Activated CD8-positive, alpha-beta T cell treated with anti-CD3 and anti-CD28 coated beads for 36 hours (primary cell): Measurements from ENCODE around the gene ZXDC. TPM values are rescaled to one million over a fixed set of nuclear protein-coding genes. Genes with fewer than 3 reads are reported as not detected.

Source experiments
- ATAC-seq: fragments of 200-7000 bp; cut with Tn5 transposase; one replicate; pipeline ENCODE4 v1.10.0; 2021; ENCODE audit warnings: mild to moderate bottlenecking, moderate library complexity
- CTCF ChIA-PET: fragments of 350-600 bp; sonication (Branson Sonifier 250); formaldehyde crosslinking; loops from one replicate; lab custom pipeline; 2021; ENCODE audit warnings: antibody characterized with exemption; lab: Charles Lee
- POLR2A ChIA-PET: fragments of 350-600 bp; sonication (Branson Sonifier 250); formaldehyde crosslinking; loops from one replicate; lab custom pipeline; 2021; ENCODE audit warnings: antibody characterized with exemption; lab: Charles Lee
- DNase-seq: peaks from one replicate; pipeline ENCODE4 v3.0.0-alpha.2; 2020
- H3K27ac Mint-ChIP-seq: one replicate; pipeline ENCODE4 v1.8.0; 2021; ENCODE audit warnings: mild to moderate bottlenecking, mixed read lengths
- H3K27me3 Mint-ChIP-seq: one replicate; pipeline ENCODE4 v1.8.0; 2021; ENCODE audit warnings: mixed read lengths
- H3K36me3 Mint-ChIP-seq: one replicate; pipeline ENCODE4 v1.8.0; 2021; ENCODE audit warnings: low read depth, mixed read lengths
- H3K4me1 Mint-ChIP-seq: one replicate; pipeline ENCODE4 v1.8.0; 2021; ENCODE audit warnings: low read depth, mixed read lengths
- H3K4me3 Mint-ChIP-seq: one replicate; pipeline ENCODE4 v1.8.0; 2021; ENCODE audit warnings: mild to moderate bottlenecking, moderate library complexity, mixed read lengths
- H3K9me3 Mint-ChIP-seq: one replicate; pipeline ENCODE4 v1.8.0; 2021; ENCODE audit warnings: mixed read lengths
- CTCF ChIP-seq: fragments of 200-600 bp; IDR thresholded peaks from one replicate; pipeline ENCODE4 v1.8.0; 2022; ENCODE audit warnings: antibody characterized with exemption, mild to moderate bottlenecking
- intact Hi-C: fragments of 100-400 bp; cut with micrococcal nuclease; formaldehyde crosslinking; loops from one replicate; pipeline ENCODE4 v1.10.0; 2022
- total RNA-seq, 2 experiments: library from RNA; stranded (reverse); gene quantifications; one replicate each; pipeline ENCODE4 v1.2.3, GENCODE V29; 2021

ZXDC gene
- total RNA-seq, 2 experiments from 2014 or later, result 27.8 to 29.8 TPM

- H3K4me1 Mint-ChIP-seq, result peaks cover 51% of the 10 kb centered on the region
- DNase-seq (no peak), ATAC-seq (no peak)
- H3K27me3 Mint-ChIP-seq, result no peaks in the 10 kb centered on the region
- no peak overlapping the region for H3K4me3 Mint-ChIP-seq
- H3K27ac Mint-ChIP-seq, result no peak overlapping the region
- ChIA-PET POLR2A (no interaction called here), CTCF (no interaction called here)
- no peak for TF ChIP-seq CTCF
- H3K36me3 Mint-ChIP-seq, result peaks cover 68% of the 10 kb centered on the region
- no peaks in the 10 kb centered on the region for H3K9me3 Mint-ChIP-seq
- intact Hi-C loops, result no loop called here
These were observed 6.2 kb downstream of the ZXDC start for GRCh38 chr3:126469479-126469878.

GRCh38 chr3:126468028-126468891 is 7.4 kb downstream of the ZXDC start:
- no peak overlapping the region for H3K4me3 Mint-ChIP-seq
- peaks cover 63% of the 10 kb centered on the region for H3K36me3 Mint-ChIP-seq
- ATAC-seq, result no peak
- no peaks in the 10 kb centered on the region for H3K9me3 Mint-ChIP-seq
- no peaks in the 10 kb centered on the region for H3K27me3 Mint-ChIP-seq
- DNase-seq, result no peak
- TF ChIP-seq CTCF, result no peak
- intact Hi-C loops, result no loop called here
- peak overlapping the region; percentile 71 for H3K27ac Mint-ChIP-seq
- peaks cover 47% of the 10 kb centered on the region for H3K4me1 Mint-ChIP-seq
- ChIA-PET POLR2A (no interaction called here), CTCF (no interaction called here)

GRCh38 chr3:126467611-126467955 is 8.1 kb downstream of the ZXDC start:
- CTCF ChIA-PET, result no interaction called here
- intact Hi-C loops, result no loop called here
- no peak overlapping the region for H3K4me3 Mint-ChIP-seq
- no peak for DNase-seq
- ATAC-seq, result no peak
- no peak for TF ChIP-seq CTCF
- POLR2A ChIA-PET, result no interaction called here
- peaks cover 56% of the 10 kb centered on the region for H3K36me3 Mint-ChIP-seq
- H3K27ac Mint-ChIP-seq, result no peak overlapping the region
- peaks cover 40% of the 10 kb centered on the region for H3K4me1 Mint-ChIP-seq
- no peaks in the 10 kb centered on the region for H3K9me3 Mint-ChIP-seq
- H3K27me3 Mint-ChIP-seq, result no peaks in the 10 kb centered on the region

- ChIA-PET CTCF (interaction anchor here (1.6 kb wide), 1 partner anchor 8 kb away, joined by 4 read pairs; no protein-coding TSS in a partner anchor), POLR2A (no interaction called here)
- peak overlapping the region; percentile 64 for H3K27ac Mint-ChIP-seq
- ATAC-seq, result no peak
- H3K27me3 Mint-ChIP-seq, result no peaks in the 10 kb centered on the region
- no peak for DNase-seq
- intact Hi-C loops, result no loop called here
- peaks cover 34% of the 10 kb centered on the region for H3K4me1 Mint-ChIP-seq
- no peak for TF ChIP-seq CTCF
- H3K9me3 Mint-ChIP-seq, result no peaks in the 10 kb centered on the region
- H3K36me3 Mint-ChIP-seq, result peaks cover 54% of the 10 kb centered on the region
- H3K4me3 Mint-ChIP-seq, result no peak overlapping the region
These were observed 8.6 kb downstream of the ZXDC start for GRCh38 chr3:126466886-126467610.
